BJ (cell line): Measurements from ENCODE around the gene SEMA4B. TPM values are rescaled to one million over a fixed set of nuclear protein-coding genes. Genes with fewer than 3 reads are reported as not detected.

Source experiments
- CTCF ChIA-PET: fragments of 350-600 bp; formaldehyde crosslinking; extraction: SDS; loops from one replicate; lab custom pipeline; 2021; ENCODE audit warnings: antibody characterized with exemption, inconsistent platforms; lab: Yijun Ruan, JAX
- POLR2A ChIA-PET: fragments of 300-600 bp; sonication (Branson Sonifier 250); formaldehyde crosslinking; extraction: SDS; loops from one replicate; lab custom pipeline; 2021; ENCODE audit warnings: antibody characterized with exemption; lab: Charles Lee
- DNase-seq: peaks from one replicate; pipeline ENCODE4 v3.0.0-alpha.2; 2011; ENCODE audit warnings: low read depth
- H3K27me3 ChIP-seq: 2 replicates; pipeline ENCODE4 v1.6.0; 2011; ENCODE audit warnings: low read length; ENCODE audit not compliant: control insufficient read depth, insufficient read depth
- H3K36me3 ChIP-seq: 2 replicates; pipeline ENCODE4 v1.5.1; 2011; ENCODE audit warnings: low read length; ENCODE audit not compliant: control insufficient read depth, insufficient read depth
- H3K4me3 ChIP-seq: 2 replicates; pipeline ENCODE4 v1.5.1; 2011; ENCODE audit warnings: low read depth, mild to moderate bottlenecking, control low read depth, low read length
- polyA plus RNA-seq: library from polyadenylated mRNA; depleted of rRNA; stranded (reverse); fragments of >200 nt; gene quantifications from 2 replicates; pipeline ENCODE4 v1.2.3, GENCODE V29; 2011
- TF ChIP-seq, protein P1 (sequence below): IDR thresholded peaks from 2 replicates; pipeline ENCODE4 v1.5.1; 2011; ENCODE audit warnings: low read depth, mild to moderate bottlenecking, control low read depth, inconsistent platforms, low read length, moderate library complexity; ENCODE audit not compliant: insufficient read depth

Gene SEMA4B
- polyA plus RNA-seq, 1 experiment: 17.5 TPM

DNA sequence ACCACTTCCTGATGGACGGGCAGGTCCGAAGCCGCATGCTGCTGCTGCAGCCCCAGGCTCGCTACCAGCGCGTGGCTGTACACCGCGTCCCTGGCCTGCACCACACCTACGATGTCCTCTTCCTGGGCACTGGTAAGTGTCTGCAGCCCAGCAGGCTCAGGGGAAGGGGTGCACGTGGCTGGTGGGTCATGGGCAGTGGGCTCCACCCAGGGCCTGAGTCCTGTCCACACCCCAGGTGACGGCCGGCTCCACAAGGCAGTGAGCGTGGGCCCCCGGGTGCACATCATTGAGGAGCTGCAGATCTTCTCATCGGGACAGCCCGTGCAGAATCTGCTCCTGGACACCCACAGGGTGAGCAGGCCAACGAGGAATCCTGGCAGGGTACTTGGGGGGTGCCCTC lies 23.9 kb downstream of the SEMA4B start:
- H3K36me3 ChIP-seq: peaks cover 30% of the 10 kb centered on the region
- TF ChIP-seq, protein P1, sequence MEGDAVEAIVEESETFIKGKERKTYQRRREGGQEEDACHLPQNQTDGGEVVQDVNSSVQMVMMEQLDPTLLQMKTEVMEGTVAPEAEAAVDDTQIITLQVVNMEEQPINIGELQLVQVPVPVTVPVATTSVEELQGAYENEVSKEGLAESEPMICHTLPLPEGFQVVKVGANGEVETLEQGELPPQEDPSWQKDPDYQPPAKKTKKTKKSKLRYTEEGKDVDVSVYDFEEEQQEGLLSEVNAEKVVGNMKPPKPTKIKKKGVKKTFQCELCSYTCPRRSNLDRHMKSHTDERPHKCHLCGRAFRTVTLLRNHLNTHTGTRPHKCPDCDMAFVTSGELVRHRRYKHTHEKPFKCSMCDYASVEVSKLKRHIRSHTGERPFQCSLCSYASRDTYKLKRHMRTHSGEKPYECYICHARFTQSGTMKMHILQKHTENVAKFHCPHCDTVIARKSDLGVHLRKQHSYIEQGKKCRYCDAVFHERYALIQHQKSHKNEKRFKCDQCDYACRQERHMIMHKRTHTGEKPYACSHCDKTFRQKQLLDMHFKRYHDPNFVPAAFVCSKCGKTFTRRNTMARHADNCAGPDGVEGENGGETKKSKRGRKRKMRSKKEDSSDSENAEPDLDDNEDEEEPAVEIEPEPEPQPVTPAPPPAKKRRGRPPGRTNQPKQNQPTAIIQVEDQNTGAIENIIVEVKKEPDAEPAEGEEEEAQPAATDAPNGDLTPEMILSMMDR: no peak
- CTCF ChIA-PET: interaction anchor here (0.9 kb wide), 1 partner anchor 350 kb away, joined by 3 read pairs; no protein-coding TSS in a partner anchor

DNA sequence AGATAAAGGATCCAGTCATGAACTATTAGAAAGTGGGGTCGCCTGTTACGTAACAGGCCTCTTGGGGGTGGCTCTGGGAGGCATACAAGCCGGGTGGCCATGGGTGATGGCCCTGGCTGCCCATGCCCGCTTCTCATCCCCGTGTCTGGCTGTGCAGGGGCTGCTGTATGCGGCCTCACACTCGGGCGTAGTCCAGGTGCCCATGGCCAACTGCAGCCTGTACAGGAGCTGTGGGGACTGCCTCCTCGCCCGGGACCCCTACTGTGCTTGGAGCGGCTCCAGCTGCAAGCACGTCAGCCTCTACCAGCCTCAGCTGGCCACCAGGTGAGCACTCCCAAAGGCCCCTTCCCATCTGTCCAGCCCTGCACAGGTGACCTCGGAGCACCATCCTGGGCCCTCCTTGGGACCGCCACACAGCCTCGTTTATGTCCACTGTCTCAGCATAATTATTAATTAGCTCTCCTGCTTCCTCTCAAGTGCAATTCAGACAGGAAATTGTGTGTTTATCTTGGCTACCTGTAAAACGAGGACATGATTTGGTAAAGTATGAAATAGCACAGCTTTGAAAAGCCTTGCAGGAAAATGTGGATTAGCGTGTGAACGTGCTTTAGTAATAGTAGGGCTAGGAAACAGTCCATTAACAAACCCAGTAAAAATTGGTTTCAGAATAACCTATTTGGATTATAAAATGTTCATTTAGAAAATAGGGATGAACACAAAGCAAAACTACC lies 24.5 kb downstream of the SEMA4B start:
- Histone ChIP-seq H3K36me3 (peaks cover 31% of the 10 kb centered on the region), H3K4me3 (no peak overlapping the region), H3K27me3 (no peaks in the 10 kb centered on the region)
- ChIA-PET CTCF (interaction anchor here (0.9 kb wide), 1 partner anchor 351 kb away, joined by 3 read pairs; no protein-coding TSS in a partner anchor), POLR2A (no interaction called here)
- no peak for DNase-seq
- TF ChIP-seq, protein P1: no peak

More for the DNA sequence above, 23.9 kb downstream of the SEMA4B start:
- POLR2A ChIA-PET: no interaction called here
- DNase-seq: no peak
- H3K27me3 ChIP-seq: no peaks in the 10 kb centered on the region
- H3K4me3 ChIP-seq: no peak overlapping the region

DNA sequence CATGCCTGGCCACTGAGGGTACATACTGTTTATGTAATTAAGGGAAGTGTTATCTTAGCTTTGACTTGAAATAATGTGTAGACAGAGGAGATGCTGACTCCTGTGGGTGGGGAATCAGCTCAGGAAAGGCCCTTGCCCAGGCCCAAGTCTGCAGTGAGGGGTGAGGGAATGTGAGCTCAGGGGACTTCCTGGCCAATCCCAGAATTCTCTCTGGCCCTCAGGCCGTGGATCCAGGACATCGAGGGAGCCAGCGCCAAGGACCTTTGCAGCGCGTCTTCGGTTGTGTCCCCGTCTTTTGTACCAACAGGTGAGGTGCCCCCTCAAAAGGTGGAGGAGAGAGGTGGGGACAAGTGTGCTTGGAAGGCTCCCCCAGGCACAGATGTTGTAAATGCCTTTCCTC lies 26.2 kb downstream of the SEMA4B start:
- DNase-seq: no peak
- peaks cover 37% of the 10 kb centered on the region for H3K36me3 ChIP-seq
- H3K27me3 ChIP-seq: no peaks in the 10 kb centered on the region
- H3K4me3 ChIP-seq: no peak overlapping the region
- CTCF ChIA-PET: interaction anchor here (0.6 kb wide), 2 partner anchors 10 to 87 kb away, joined by 3 read pairs; no protein-coding TSS in a partner anchor
- POLR2A ChIA-PET: no interaction called here
- TF ChIP-seq, protein P1: no peak

DNA sequence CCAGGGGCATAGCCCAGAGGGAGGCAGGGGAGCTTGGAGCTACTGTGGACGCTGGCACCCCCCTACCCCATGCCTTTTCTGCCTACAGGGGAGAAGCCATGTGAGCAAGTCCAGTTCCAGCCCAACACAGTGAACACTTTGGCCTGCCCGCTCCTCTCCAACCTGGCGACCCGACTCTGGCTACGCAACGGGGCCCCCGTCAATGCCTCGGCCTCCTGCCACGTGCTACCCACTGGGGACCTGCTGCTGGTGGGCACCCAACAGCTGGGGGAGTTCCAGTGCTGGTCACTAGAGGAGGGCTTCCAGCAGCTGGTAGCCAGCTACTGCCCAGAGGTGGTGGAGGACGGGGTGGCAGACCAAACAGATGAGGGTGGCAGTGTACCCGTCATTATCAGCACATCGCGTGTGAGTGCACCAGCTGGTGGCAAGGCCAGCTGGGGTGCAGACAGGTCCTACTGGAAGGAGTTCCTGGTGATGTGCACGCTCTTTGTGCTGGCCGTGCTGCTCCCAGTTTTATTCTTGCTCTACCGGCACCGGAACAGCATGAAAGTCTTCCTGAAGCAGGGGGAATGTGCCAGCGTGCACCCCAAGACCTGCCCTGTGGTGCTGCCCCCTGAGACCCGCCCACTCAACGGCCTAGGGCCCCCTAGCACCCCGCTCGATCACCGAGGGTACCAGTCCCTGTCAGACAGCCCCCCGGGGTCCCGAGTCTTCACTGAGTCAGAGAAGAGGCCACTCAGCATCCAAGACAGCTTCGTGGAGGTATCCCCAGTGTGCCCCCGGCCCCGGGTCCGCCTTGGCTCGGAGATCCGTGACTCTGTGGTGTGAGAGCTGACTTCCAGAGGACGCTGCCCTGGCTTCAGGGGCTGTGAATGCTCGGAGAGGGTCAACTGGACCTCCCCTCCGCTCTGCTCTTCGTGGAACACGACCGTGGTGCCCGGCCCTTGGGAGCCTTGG lies 27.0 kb downstream of the SEMA4B start:
- ChIA-PET CTCF (no interaction called here), POLR2A (no interaction called here)
- DNase-seq: no peak
- Histone ChIP-seq H3K36me3 (peaks cover 38% of the 10 kb centered on the region), H3K27me3 (no peaks in the 10 kb centered on the region), H3K4me3 (no peak overlapping the region)
- TF ChIP-seq, protein P1: no peak

DNA sequence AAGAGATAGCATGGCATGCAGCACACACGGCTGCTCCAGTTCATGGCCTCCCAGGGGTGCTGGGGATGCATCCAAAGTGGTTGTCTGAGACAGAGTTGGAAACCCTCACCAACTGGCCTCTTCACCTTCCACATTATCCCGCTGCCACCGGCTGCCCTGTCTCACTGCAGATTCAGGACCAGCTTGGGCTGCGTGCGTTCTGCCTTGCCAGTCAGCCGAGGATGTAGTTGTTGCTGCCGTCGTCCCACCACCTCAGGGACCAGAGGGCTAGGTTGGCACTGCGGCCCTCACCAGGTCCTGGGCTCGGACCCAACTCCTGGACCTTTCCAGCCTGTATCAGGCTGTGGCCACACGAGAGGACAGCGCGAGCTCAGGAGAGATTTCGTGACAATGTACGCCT lies 27.8 kb downstream of the SEMA4B start:
- peaks cover 31% of the 10 kb centered on the region for H3K36me3 ChIP-seq
- H3K27me3 ChIP-seq: no peaks in the 10 kb centered on the region
- ChIA-PET POLR2A (no interaction called here), CTCF (interaction anchor here (5.2 kb wide), 1 partner anchor 7 kb away, joined by 46 read pairs; no protein-coding TSS in a partner anchor)
- no peak for DNase-seq
- TF ChIP-seq, protein P1: no peak
- H3K4me3 ChIP-seq: no peak overlapping the region
